Measurements from ENCODE around the gene TCF21.

Gene TCF21

DNA sequence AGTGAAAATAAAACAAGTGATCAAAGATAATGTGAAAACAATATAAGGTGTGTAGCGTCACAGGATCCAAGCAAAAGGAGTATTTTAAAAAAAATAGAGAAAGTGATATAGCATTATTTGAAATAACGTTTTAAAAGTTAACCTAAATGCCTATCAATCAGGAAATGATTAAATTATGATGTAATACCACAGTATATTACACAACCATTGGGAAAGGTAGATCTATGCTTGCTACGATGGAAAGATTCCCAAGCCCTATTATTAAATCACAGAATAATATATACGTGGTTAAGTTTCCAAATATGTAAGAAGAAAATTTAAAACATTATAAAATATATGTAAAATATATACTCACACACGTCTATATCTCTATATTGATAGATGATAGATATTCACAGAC is 15.4 kb upstream of the TCF21 start:
- Histone ChIP-seq H3K9me3 (ENCODE audit: control insufficient read depth, insufficient read depth, low read length) (no peaks in the 10 kb centered on the region), H3K9ac (ENCODE audit: low read depth, low read length) (no peak overlapping the region), H3K36me3 (ENCODE audit: insufficient read depth, low read length) (no peaks in the 10 kb centered on the region), H3K4me1 (ENCODE audit: insufficient read depth, low read length) (no peaks in the 10 kb centered on the region)

GRCh38 chr6:133877116-133877515 is 11.8 kb upstream of the TCF21 start:
- Histone ChIP-seq H3K4me1 (ENCODE audit: insufficient read depth, low read length) (no peaks in the 10 kb centered on the region), H3K9ac (ENCODE audit: low read depth, low read length) (no peak overlapping the region), H3K36me3 (ENCODE audit: insufficient read depth, low read length) (no peaks in the 10 kb centered on the region), H3K9me3 (ENCODE audit: control insufficient read depth, insufficient read depth, low read length) (no peaks in the 10 kb centered on the region)

- Histone ChIP-seq H3K9ac (ENCODE audit: low read depth, low read length) (no peak overlapping the region), H3K36me3 (ENCODE audit: insufficient read depth, low read length) (no peaks in the 10 kb centered on the region), H3K9me3 (ENCODE audit: control insufficient read depth, insufficient read depth, low read length) (no peaks in the 10 kb centered on the region), H3K4me1 (ENCODE audit: insufficient read depth, low read length) (no peaks in the 10 kb centered on the region)
Observed at GRCh38 chr6:133880006-133880405, 8.9 kb upstream of the TCF21 start.

DNA sequence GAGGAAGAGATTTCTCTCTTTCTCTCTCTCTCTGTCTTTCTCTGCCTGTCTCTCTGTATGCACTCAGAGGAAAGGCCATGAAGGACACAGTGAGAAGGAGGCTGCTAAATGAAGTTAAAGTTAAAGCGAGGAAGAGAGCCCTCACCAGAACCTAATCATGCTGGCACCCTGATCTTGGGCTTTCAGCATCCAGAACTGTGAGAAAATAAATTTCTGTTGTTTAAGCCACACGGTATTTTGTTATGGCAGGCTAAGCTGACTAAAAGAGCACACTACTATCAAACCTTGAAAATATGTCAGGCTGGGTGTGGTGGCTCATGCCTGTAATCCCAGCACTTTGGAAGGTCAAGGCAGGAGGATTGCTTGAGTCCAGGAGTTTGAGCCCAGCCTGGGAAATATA is 8.0 kb upstream of the TCF21 start:
- no peaks in the 10 kb centered on the region for H3K36me3 ChIP-seq (ENCODE audit: insufficient read depth, low read length)
- H3K4me1 ChIP-seq (ENCODE audit: insufficient read depth, low read length), result no peaks in the 10 kb centered on the region
- H3K9me3 ChIP-seq (ENCODE audit: control insufficient read depth, insufficient read depth, low read length), result no peaks in the 10 kb centered on the region
- H3K9ac ChIP-seq (ENCODE audit: low read depth, low read length), result no peak overlapping the region

GRCh38 chr6:133886104-133886775 is 2.7 kb upstream of the TCF21 start:
- H3K36me3 ChIP-seq (ENCODE audit: insufficient read depth, low read length), result no peaks in the 10 kb centered on the region
- H3K9ac ChIP-seq (ENCODE audit: low read depth, low read length), result no peak overlapping the region
- peaks cover 12% of the 10 kb centered on the region for H3K4me1 ChIP-seq (ENCODE audit: insufficient read depth, low read length)
- no peaks in the 10 kb centered on the region for H3K9me3 ChIP-seq (ENCODE audit: control insufficient read depth, insufficient read depth, low read length)

DNA sequence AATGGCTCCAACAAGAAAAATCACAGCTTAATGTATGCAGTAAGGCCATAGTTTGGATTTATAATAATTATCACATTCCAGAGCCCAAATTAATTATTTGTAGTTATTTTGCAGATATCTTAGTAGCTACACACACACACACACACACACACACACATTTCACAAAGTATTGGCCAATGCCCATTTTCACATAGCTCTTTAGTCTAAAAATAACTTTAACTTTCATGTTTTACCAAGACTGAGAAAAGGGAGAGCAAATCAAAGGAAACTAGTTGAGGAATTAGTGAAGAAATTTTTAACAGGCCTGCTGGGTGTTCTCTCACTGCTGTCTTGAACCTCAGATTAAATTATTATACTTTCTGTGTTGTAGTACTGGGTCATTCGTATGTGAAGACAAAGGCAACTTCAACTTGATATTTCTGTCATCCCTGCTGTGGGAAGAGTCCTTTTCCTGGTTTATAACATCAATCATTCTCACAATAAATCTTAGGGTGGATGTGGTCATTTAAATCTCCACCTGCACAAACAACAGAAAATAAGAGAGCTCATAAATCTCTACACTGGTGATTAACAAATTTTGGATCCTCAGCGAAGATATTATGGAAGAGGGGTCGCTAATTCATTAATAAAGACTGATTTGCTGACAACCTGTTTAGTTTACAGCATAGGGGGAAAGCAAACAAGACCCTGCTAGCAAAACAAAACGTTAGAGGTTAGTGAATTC is 1.6 kb upstream of the TCF21 start:
- H3K9ac ChIP-seq (ENCODE audit: low read depth, low read length), result no peak overlapping the region
- H3K36me3 ChIP-seq (ENCODE audit: insufficient read depth, low read length), result no peaks in the 10 kb centered on the region
- peaks cover 12% of the 10 kb centered on the region for H3K4me1 ChIP-seq (ENCODE audit: insufficient read depth, low read length)
- no peaks in the 10 kb centered on the region for H3K9me3 ChIP-seq (ENCODE audit: control insufficient read depth, insufficient read depth, low read length)

DNA sequence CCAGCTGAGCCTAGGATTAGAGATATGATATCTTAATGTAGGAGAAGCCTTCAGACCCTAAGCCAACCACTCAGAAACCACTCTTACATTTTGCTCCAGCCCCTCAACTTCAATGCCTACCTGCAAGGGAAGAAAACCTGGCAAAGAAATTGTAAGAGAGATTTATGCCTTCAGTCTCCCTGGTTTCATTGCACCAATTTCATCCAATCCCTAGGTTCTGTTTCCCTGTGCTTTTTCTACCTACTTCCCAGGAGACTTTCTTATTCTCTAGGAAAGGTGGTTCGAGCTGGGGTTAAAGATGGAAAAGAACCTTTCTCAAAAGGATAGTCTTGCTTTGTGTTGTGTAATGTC is 1.1 kb upstream of the TCF21 start:
- peaks cover 12% of the 10 kb centered on the region for H3K4me1 ChIP-seq (ENCODE audit: insufficient read depth, low read length)
- no peaks in the 10 kb centered on the region for H3K9me3 ChIP-seq (ENCODE audit: control insufficient read depth, insufficient read depth, low read length)
- H3K36me3 ChIP-seq (ENCODE audit: insufficient read depth, low read length), result no peaks in the 10 kb centered on the region
- H3K9ac ChIP-seq (ENCODE audit: low read depth, low read length), result no peak overlapping the region

DNA sequence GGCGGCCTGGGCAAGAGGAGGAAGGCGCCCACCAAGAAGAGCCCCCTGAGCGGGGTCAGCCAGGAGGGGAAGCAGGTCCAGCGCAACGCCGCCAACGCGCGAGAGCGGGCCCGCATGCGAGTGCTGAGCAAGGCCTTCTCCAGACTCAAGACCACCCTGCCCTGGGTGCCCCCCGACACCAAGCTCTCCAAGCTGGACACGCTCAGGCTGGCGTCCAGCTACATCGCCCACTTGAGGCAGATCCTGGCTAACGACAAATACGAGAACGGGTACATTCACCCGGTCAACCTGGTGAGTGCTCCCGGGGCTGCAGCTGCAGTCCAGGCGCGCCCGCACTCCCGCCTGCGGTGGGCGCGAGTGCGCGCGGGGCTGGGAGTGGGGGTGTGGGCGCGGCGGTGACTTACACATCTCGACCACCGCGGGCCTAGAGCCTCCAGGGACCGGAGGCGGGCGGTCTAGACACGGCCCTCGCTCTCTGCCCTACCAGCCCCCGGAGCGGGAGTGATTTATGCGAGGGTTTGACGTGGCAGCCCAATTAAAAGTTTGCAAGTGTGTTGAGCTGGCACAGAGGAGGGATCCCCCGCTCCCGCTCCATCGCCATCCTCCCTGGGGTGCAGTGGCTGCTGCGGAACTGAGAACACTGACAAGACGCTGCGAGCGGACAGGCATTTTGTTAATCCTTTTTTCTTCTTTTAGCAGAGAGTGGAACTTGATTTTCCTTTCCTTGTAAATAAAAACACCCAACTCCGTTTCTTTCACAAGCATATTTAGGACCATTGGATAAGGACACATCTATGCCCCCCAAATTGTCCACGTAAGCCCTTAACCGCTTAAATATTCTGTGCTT is 867 bp downstream of the TCF21 start:
- Histone ChIP-seq H3K9me3 (ENCODE audit: control insufficient read depth, insufficient read depth, low read length) (no peaks in the 10 kb centered on the region), H3K9ac (ENCODE audit: low read depth, low read length) (peak overlapping the region; percentile 87), H3K36me3 (ENCODE audit: insufficient read depth, low read length) (no peaks in the 10 kb centered on the region), H3K4me1 (ENCODE audit: insufficient read depth, low read length) (peaks cover 12% of the 10 kb centered on the region)

DNA sequence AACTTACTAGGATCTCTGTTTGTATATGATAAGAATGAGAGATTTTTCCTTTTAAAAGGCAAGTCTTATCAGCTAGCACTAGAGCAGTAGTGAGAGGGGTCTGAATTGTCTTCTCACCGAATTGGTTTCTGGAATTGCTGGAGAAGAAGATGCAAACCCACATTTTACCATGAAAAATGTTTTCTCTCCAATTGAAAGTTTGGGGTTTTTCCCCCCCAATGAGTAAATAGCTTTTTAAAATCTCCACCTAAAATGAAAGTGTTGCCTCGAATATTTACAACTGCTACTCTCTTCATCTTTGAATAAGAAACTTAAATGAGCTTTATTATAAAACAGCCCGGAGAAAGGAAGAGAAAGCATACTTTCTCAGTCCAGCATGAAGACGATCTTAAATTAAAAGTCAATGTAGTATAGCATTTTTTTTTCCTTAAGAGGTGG is 1.8 kb downstream of the TCF21 start:
- Histone ChIP-seq H3K4me1 (ENCODE audit: insufficient read depth, low read length) (peaks cover 12% of the 10 kb centered on the region), H3K9me3 (ENCODE audit: control insufficient read depth, insufficient read depth, low read length) (no peaks in the 10 kb centered on the region), H3K9ac (ENCODE audit: low read depth, low read length) (peak overlapping the region; percentile 49; the same call in 1 of the 2 replicates), H3K36me3 (ENCODE audit: insufficient read depth, low read length) (no peaks in the 10 kb centered on the region)

- peak overlapping the region; percentile 49 for H3K9ac ChIP-seq (ENCODE audit: low read depth, low read length)
- H3K36me3 ChIP-seq (ENCODE audit: insufficient read depth, low read length), result no peaks in the 10 kb centered on the region
- H3K9me3 ChIP-seq (ENCODE audit: control insufficient read depth, insufficient read depth, low read length), result no peaks in the 10 kb centered on the region
- H3K4me1 ChIP-seq (ENCODE audit: insufficient read depth, low read length), result peaks cover 12% of the 10 kb centered on the region
Observed at GRCh38 chr6:133891149-133891926, 2.4 kb downstream of the TCF21 start.

- Histone ChIP-seq H3K4me1 (ENCODE audit: insufficient read depth, low read length) (peaks cover 12% of the 10 kb centered on the region), H3K9ac (ENCODE audit: low read depth, low read length) (peak overlapping the region; percentile 40; the same call in 1 of the 2 replicates), H3K9me3 (ENCODE audit: control insufficient read depth, insufficient read depth, low read length) (no peaks in the 10 kb centered on the region), H3K36me3 (ENCODE audit: insufficient read depth, low read length) (no peaks in the 10 kb centered on the region)
Observed at GRCh38 chr6:133891927-133892812, 3.3 kb downstream of the TCF21 start.

DNA sequence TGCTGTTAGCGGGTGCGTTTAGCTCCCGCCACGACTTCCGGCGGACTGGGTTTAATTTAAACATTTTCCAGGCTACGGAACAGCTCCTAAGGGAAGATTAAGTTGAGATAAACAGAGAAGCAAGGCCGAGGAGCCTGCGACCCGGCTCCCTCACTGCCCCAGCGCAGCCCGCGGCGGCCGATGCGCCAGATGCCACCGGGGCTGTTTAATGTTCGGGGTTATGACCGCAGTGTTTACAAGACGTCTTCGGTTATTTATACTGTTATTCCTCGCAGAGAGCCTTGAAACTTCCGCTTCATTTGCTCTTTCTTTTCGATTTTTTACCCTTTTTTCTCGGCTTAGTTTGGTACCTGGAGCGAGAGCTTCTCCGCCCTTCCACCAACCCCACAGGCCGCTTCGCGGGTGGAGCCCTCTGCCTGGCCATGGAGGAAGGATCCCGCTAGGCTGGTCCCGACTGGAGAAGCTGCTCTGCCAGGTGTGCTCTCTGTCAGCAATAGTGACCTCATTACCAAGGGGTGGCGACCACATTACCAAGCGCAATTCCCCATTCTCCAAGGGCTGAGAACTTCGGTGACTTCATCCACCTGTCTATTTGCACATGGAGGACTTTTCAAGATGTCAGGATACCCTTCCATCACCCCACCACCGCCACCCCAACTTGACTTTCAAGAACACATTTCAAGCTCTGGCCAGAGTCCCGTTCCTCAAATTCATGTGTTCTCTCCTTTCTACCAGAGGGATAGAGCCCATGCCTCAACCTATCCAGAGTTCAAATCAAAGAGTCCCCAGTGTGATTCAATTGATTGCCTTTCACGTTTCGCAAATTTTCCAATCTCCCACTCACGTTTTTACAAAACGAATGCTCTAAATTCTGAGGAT is 4.1 kb downstream of the TCF21 start:
- Histone ChIP-seq H3K9ac (ENCODE audit: low read depth, low read length) (peak overlapping the region; percentile 40; the same call in 1 of the 2 replicates), H3K4me1 (ENCODE audit: insufficient read depth, low read length) (peaks cover 8% of the 10 kb centered on the region), H3K9me3 (ENCODE audit: control insufficient read depth, insufficient read depth, low read length) (no peaks in the 10 kb centered on the region), H3K36me3 (ENCODE audit: insufficient read depth, low read length) (no peaks in the 10 kb centered on the region)
